Epithelial cell of proximal tubule (primary cell): ENCODE results near the gene CRYGN. TPM values are rescaled to one million over a fixed set of nuclear protein-coding genes. Genes with fewer than 3 reads are reported as not detected.

Experiments used
- DNase-seq: peaks from one replicate; pipeline ENCODE4 v3.0.0-alpha.2; 2011; ENCODE audit warnings: low read depth
- H3K4me3 ChIP-seq: 2 replicates; pipeline ENCODE4 v1.5.1; 2011; ENCODE audit warnings: low read depth, mild to moderate bottlenecking, low read length
- CTCF ChIP-seq: conservative IDR thresholded peaks from 2 replicates; pipeline ENCODE4 v1.5.1; 2012; ENCODE audit warnings: low read depth, mild to moderate bottlenecking, low read length
- total RNA-seq: library from RNA; depleted of rRNA; stranded (reverse); fragments of >200 nt; gene quantifications from 2 replicates; pipeline ENCODE4 v1.2.3, GENCODE V29; 2015

The CRYGN gene
- not detected in 2 replicates for total RNA-seq

- DNase-seq: no peak
- no peak for TF ChIP-seq CTCF
- peak within 1 kb of the TSS; percentile 30 for H3K4me3 ChIP-seq
Measured at GRCh38 chr7:151439855-151440798, at the start of gene CRYGN. CRYGN (minus strand) TSS chr7:151440141; CDS start chr7:151439917, 224 bp downstream.

DNA sequence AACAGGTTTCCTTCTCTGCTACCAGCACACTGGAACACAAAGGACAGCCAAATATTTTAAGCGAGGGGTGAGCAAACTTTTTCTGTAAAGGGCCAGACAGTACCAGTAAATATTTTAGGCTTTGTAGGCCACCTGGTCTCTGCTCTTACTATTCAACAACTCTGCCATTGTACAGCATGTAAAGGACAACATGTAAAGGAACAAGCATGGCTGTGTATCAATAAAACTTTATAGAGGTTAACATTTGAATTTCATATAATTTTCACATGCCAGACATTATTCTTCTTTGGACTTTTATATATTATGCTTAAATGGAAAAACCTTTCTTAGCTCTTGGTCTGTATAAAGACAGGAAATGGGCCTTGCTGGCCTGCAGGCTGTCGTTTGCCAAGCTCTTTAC is 49.6 kb upstream of the CRYGN start:
- H3K4me3 ChIP-seq: no peak overlapping the region
- no peak for TF ChIP-seq CTCF
- no peak for DNase-seq

DNA sequence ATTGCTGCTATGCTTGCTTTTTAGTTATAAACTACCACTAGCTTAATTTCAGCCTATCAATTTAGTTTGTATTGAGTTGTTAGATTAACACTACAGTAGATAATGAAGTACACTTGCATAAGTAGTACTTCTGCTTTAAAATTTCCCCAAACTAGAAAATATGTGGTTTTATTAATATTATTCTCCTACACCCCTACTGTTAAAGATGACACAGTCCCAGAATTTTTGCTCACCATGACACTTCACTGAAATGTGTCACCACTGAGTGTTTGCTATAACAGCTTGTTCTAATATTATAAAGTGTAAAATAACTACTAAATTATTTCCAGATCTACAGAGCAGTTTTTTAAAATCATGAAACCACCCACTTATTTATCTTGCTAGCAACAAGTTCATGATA is 48.2 kb upstream of the CRYGN start:
- no peak overlapping the region for H3K4me3 ChIP-seq
- TF ChIP-seq CTCF: no peak
- no peak for DNase-seq

DNA sequence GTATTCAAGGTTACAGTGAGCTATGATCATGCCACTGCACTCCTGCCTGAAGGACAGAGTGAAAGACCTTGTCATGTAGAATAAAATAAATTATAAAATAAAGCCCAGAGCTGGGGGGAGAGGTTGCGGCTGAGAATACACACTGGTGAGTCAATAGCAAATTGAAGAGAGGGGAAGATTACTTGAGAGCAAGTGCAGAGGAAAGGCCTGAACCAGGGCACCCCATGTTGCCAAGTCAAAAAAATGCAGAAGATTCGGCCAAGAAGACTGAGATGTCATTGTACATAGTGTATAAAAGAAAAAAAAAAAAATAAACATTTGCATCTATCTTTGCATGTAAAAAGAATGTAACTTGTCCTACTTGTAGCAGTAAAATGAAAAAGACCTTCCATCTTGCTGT is 47.3 kb upstream of the CRYGN start:
- TF ChIP-seq CTCF: no peak
- DNase-seq: no peak

GRCh38 chr7:151486074-151486473 is 46.1 kb upstream of the CRYGN start:
- H3K4me3 ChIP-seq: no peak overlapping the region
- no peak for DNase-seq
- no peak for TF ChIP-seq CTCF

More for the DNA sequence above, 47.3 kb upstream of the CRYGN start:
- no peak overlapping the region for H3K4me3 ChIP-seq

DNA sequence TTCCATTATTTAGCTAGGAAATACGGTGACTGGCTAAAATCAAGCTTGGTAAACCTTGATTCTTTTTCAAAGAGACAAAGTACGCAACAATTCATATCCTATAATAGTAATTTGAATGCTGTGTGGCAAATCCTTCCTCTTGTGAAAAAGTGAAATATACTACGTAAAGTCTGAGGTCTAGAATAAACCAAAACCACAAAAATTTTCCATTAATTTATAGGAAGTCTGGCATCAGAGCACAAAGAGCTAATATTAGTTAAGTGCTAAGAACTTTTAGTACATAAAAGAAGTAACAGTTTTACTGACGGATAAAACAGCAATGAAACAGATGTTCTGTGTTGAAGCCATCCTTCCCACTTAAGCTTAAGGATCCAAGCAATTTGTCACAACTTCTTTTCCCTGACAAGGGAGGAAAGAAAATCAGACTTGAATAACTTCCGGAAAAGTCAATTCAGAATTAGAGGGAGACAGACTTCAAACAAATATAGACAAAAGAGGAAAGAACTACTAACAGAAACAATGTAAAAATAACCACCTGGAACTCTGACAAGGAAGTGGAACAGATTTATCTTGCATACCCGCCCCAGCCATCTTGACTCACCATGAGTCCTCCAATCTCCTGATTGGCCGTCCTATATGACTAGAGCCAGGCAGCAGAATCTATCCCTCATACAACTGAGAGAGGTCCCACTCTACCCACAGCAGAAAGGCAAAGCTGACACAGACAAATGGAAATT is 45.2 kb upstream of the CRYGN start:
- H3K4me3 ChIP-seq: no peak overlapping the region
- no peak for TF ChIP-seq CTCF
- no peak for DNase-seq
